A673 (cell line): ENCODE measurements around the gene NAALADL2. TPM values are rescaled to one million over a fixed set of nuclear protein-coding genes. Genes with fewer than 3 reads are reported as not detected.
"Not testable (repeated sequence)": the region's sequence is repeated elsewhere in the genome, so short reads cannot be mapped to it uniquely, and the experiment has no call there.

Experiments used
- BruUV-seq: library from RNA; stranded (reverse); fragments of 400-500 nt; replicated peaks from 2 replicates; lab custom pipeline; 2021; lab: Mats Ljungman, UMichigan
- CTCF ChIA-PET: fragments of 300-600 bp; sonication (Branson Sonifier 250); formaldehyde crosslinking; loops from one replicate; lab custom pipeline; 2022; ENCODE audit warnings: antibody characterized with exemption; lab: Charles Lee
- POLR2A ChIA-PET: fragments of 300-600 bp; sonication (Branson Sonifier 250); formaldehyde crosslinking; loops from one replicate; lab custom pipeline; 2022; ENCODE audit warnings: antibody characterized with exemption; ENCODE audit not compliant: low non-redundant PET; lab: Charles Lee
- DNase-seq: peaks from one replicate; pipeline ENCODE4 v3.0.0-alpha.2; 2015; ENCODE audit warnings: low spot score
- H3K27ac ChIP-seq: fragments of 200-600 bp; sonication (generic); 2 replicates; pipeline ENCODE4 v1.5.1; 2016; ENCODE audit warnings: mixed run types, low read depth, mild to moderate bottlenecking, mixed read lengths, antibody characterized with exemption, low read length; ENCODE audit not compliant: poor library complexity, severe bottlenecking
- H3K27me3 ChIP-seq: fragments of 200-600 bp; sonication (generic); replicated peaks from 2 replicates; pipeline ENCODE4 v1.6.1; 2017; ENCODE audit warnings: mixed run types, low read depth, mild to moderate bottlenecking, mixed read lengths, antibody characterized with exemption, low read length; ENCODE audit not compliant: insufficient read depth, poor library complexity
- H3K36me3 ChIP-seq: fragments of 200-600 bp; sonication (generic); 2 replicates; pipeline ENCODE4 v1.6.1; 2016; ENCODE audit warnings: mixed run types, mild to moderate bottlenecking, mixed read lengths, antibody characterized with exemption, low read length; ENCODE audit not compliant: insufficient read depth, poor library complexity, severe bottlenecking
- H3K4me1 ChIP-seq: fragments of 200-600 bp; sonication (generic); 2 replicates; pipeline ENCODE4 v1.6.1; 2017; ENCODE audit warnings: mixed run types, mild to moderate bottlenecking, mixed read lengths, antibody characterized with exemption, low read length; ENCODE audit not compliant: insufficient read depth, poor library complexity, severe bottlenecking
- H3K4me3 ChIP-seq: fragments of 200-600 bp; sonication (generic); 2 replicates; pipeline ENCODE4 v1.5.1; 2016; ENCODE audit warnings: low read depth, mixed run types, mild to moderate bottlenecking, mixed read lengths, low read length; ENCODE audit not compliant: poor library complexity, severe bottlenecking
- H3K9me3 ChIP-seq: fragments of 200-600 bp; sonication (generic); 2 replicates; pipeline ENCODE4 v1.6.1; 2016; ENCODE audit warnings: mixed run types, low read depth, mild to moderate bottlenecking, mixed read lengths, antibody characterized with exemption, low read length; ENCODE audit not compliant: poor library complexity, severe bottlenecking
- EZH2 ChIP-seq: fragments of 200-600 bp; sonication (generic); IDR thresholded peaks from 2 replicates; pipeline ENCODE4 v1.6.1; 2017; ENCODE audit warnings: borderline replicate concordance, low read depth, mild to moderate bottlenecking, mixed read lengths, antibody characterized with exemption, low read length; ENCODE audit not compliant: poor library complexity, severe bottlenecking
- intact Hi-C: fragments of 100-400 bp; cut with micrococcal nuclease; formaldehyde crosslinking; loops from one replicate; pipeline ENCODE4 v1.10.0; 2022; ENCODE audit not compliant: unreplicated experiment
- total RNA-seq: library from RNA; stranded (reverse); gene quantifications from 2 replicates; pipeline ENCODE4 v1.2.3, GENCODE V29; 2021
- TF ChIP-seq, protein P1 (sequence below): fragments of 300-800, 200-600 bp; sonication (generic); conservative IDR thresholded peaks from 2 replicates; pipeline ENCODE4 v1.5.1; 2017; ENCODE audit warnings: low read depth, mild to moderate bottlenecking, antibody characterized with exemption, low read length, moderate library complexity, mixed read lengths

The NAALADL2 gene
- total RNA-seq, 1 experiment from 2014 or later = 0.64 TPM

DNA sequence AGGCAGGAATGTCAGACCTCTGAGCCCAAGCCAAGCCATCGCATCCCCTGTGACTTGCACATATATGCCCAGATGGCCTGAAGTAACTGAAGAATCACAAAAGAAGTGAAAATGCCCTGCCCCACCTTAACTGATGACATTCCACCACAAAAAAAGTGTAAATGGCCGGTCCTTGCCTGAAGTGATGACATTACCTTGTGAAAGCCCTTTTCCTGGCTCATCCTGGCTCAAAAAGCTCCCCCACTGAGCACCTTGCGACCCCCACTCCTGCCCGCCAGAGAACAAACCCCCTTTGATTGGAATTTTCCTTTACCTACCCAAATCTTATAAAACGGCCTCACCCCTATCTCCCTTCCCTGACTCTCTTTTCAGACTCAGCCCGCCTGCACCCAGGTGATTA, 976.6 kb downstream of the NAALADL2 start:
- H3K27me3 ChIP-seq, CTCF ChIA-PET, H3K27ac ChIP-seq, H3K4me1 ChIP-seq, H3K36me3 ChIP-seq, DNase-seq, H3K4me3 ChIP-seq, H3K9me3 ChIP-seq, intact Hi-C loops, BruUV-seq, POLR2A ChIA-PET: not testable (repeated sequence)

DNA sequence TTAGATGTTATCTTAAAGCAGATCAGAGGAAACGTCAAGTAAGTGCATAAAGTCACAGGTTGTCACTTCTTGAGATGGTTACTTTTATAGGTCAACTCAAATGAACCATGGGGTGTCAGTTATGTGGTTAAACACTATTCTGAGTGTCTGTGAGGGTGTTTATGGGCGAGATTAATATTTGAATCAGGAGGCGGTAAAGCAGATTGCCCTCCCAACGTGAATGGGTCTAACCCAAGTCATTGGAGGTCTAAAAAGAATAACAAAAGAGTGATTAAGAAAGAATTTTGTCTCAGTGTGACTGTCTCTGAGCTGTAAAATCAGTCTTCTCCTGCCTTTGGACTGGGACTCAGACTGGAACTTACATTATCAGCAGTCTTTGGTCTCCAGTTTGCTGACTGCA, 977.5 kb downstream of the NAALADL2 start:
- no TSS peak for BruUV-seq
- intact Hi-C loops = no loop called here
- Histone ChIP-seq H3K36me3 (no peaks in the 10 kb centered on the region), H3K27ac (no peak overlapping the region), H3K4me1 (no peaks in the 10 kb centered on the region), H3K27me3 (no peaks in the 10 kb centered on the region), H3K4me3 (no peak overlapping the region), H3K9me3 (no peaks in the 10 kb centered on the region)
- ChIA-PET CTCF (no interaction called here), POLR2A (interaction anchor here (0.5 kb wide), 1 partner anchor 580 kb away, joined by 3 read pairs; no protein-coding TSS in a partner anchor)
- TF ChIP-seq, protein P1, sequence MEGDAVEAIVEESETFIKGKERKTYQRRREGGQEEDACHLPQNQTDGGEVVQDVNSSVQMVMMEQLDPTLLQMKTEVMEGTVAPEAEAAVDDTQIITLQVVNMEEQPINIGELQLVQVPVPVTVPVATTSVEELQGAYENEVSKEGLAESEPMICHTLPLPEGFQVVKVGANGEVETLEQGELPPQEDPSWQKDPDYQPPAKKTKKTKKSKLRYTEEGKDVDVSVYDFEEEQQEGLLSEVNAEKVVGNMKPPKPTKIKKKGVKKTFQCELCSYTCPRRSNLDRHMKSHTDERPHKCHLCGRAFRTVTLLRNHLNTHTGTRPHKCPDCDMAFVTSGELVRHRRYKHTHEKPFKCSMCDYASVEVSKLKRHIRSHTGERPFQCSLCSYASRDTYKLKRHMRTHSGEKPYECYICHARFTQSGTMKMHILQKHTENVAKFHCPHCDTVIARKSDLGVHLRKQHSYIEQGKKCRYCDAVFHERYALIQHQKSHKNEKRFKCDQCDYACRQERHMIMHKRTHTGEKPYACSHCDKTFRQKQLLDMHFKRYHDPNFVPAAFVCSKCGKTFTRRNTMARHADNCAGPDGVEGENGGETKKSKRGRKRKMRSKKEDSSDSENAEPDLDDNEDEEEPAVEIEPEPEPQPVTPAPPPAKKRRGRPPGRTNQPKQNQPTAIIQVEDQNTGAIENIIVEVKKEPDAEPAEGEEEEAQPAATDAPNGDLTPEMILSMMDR = no peak
- TF ChIP-seq EZH2 = no peak
- DNase-seq = no peak

DNA sequence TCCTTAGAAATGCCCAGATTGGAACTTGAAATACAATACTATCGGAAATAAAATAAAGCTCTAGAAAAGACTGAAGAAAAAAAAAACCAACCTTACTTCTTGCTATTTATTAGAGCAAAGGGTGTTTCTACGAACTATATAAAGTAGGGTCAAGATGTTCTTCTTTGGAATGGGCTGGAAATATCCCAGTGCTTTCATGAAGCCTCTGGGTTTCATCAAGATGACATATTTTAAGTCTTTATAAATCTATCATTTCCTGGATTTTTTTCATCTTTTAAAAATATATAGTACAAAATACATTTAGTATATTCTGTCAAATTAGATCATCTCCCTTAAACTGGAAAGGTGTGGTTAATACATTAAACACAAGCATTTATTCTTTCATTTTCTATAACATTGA, 978.8 kb downstream of the NAALADL2 start:
- Histone ChIP-seq H3K9me3 (no peaks in the 10 kb centered on the region), H3K36me3 (no peaks in the 10 kb centered on the region), H3K27me3 (no peaks in the 10 kb centered on the region), H3K4me1 (no peaks in the 10 kb centered on the region), H3K4me3 (no peak overlapping the region), H3K27ac (no peak overlapping the region)
- BruUV-seq = no TSS peak
- intact Hi-C loops = no loop called here
- no peak for TF ChIP-seq EZH2
- TF ChIP-seq, protein P1 = no peak
- ChIA-PET CTCF (no interaction called here), POLR2A (no interaction called here)
- DNase-seq = no peak

DNA sequence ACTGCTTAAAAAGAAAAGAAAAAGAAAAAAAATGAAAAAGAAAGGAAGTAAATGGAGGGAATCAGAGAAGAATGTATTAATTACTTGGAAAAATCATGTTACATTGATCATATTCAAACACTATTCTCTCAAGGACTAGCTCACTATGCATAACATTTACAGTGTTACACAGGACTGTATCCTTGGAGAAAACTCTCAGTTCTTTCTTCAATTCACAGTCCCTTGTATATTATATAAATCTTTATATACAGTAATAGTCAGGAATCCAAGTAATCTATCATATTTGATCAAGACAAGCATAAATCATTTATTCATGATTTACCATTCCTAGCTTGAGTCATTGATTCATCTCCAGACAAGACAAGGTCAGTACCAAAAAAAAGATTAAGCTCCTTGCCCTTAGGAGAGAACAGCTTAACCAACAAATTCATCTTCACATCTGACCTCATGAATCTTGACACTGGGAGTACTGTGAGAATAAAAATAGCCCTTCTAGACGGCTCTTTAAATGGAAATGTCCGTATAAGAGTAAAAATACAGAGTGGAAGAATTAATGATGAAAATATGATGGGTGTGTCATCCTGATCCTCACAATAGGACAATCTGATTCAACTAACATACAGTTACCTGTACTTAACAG, 980.4 kb downstream of the NAALADL2 start:
- no peaks in the 10 kb centered on the region for H3K36me3 ChIP-seq
- no peak overlapping the region for H3K4me3 ChIP-seq
- no TSS peak for BruUV-seq
- POLR2A ChIA-PET = no interaction called here
- intact Hi-C loops = no loop called here
- H3K9me3 ChIP-seq = no peaks in the 10 kb centered on the region
- H3K27ac ChIP-seq = no peak overlapping the region
- no peak for DNase-seq
- TF ChIP-seq EZH2 = no peak
- TF ChIP-seq, protein P1 = no peak
- H3K27me3 ChIP-seq = no peaks in the 10 kb centered on the region
- CTCF ChIA-PET = no interaction called here
- no peaks in the 10 kb centered on the region for H3K4me1 ChIP-seq
